GM10248 (cell line): ENCODE results near the gene DUSP21.
"Not testable (repeated sequence)": the region's sequence is repeated elsewhere in the genome, so short reads cannot be mapped to it uniquely, and the experiment has no call there.

Experiments used
- CTCF ChIA-PET: fragments of 300-600 bp; sonication (Branson Sonifier 250); formaldehyde crosslinking; extraction: SDS; loops from one replicate; lab custom pipeline; 2021; ENCODE audit warnings: antibody characterized with exemption; lab: Yijun Ruan, JAX
- POLR2A ChIA-PET: fragments of 350-650 bp; sonication (Branson Sonifier 250); formaldehyde crosslinking; extraction: SDS; loops from one replicate; lab custom pipeline; 2020; ENCODE audit warnings: antibody characterized with exemption; lab: Yijun Ruan, JAX
- DNase-seq: peaks from one replicate; pipeline ENCODE4 v3.0.0; 2012; ENCODE audit errors: extremely low spot score
- TF ChIP-seq, protein P1 (sequence below): IDR thresholded peaks from 2 replicates; pipeline ENCODE4 v1.5.1; 2012; ENCODE audit warnings: mild to moderate bottlenecking, low read depth; ENCODE audit errors: extremely low read depth, missing control alignments, control extremely low read depth

The DUSP21 gene

DNA sequence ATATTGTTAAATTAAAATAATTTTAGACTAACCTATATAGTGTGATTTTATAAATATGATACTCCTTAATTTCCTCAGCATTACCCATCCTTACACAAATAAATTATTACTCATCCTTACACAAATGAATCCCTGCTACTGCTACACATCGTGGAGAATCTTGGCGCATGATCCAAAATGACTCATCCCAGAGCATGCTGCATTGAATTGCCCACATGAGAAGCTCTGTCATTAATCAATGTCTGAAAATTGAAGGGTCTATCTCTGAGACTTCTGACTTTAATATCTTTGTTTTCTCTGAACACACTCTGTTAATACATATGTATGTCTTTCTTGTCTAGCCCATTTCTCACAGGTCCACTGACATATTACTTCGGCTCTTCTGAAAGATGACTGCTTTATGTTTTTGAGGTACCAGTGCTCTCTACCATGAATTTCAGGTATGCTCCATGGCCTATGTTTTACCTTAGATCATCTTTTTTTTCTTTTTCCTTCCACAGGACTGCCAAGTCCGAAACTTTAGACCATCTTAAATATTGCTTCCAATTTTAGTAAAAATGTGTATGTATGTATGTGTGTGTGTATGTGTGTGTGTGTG, 15.7 kb upstream of the DUSP21 start:
- CTCF ChIA-PET: no interaction called here
- DNase-seq: no peak
- TF ChIP-seq, protein P1, sequence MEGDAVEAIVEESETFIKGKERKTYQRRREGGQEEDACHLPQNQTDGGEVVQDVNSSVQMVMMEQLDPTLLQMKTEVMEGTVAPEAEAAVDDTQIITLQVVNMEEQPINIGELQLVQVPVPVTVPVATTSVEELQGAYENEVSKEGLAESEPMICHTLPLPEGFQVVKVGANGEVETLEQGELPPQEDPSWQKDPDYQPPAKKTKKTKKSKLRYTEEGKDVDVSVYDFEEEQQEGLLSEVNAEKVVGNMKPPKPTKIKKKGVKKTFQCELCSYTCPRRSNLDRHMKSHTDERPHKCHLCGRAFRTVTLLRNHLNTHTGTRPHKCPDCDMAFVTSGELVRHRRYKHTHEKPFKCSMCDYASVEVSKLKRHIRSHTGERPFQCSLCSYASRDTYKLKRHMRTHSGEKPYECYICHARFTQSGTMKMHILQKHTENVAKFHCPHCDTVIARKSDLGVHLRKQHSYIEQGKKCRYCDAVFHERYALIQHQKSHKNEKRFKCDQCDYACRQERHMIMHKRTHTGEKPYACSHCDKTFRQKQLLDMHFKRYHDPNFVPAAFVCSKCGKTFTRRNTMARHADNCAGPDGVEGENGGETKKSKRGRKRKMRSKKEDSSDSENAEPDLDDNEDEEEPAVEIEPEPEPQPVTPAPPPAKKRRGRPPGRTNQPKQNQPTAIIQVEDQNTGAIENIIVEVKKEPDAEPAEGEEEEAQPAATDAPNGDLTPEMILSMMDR: no peak
- POLR2A ChIA-PET: no interaction called here

GRCh38 chrX:44829832-44830231, 14.0 kb upstream of the DUSP21 start:
- no peak for DNase-seq
- TF ChIP-seq, protein P1: no peak
- ChIA-PET CTCF (no interaction called here), POLR2A (no interaction called here)

- ChIA-PET POLR2A (no interaction called here), CTCF (no interaction called here)
- no peak for DNase-seq
- TF ChIP-seq, protein P1: no peak
These were observed 1.1 kb upstream of the DUSP21 start for GRCh38 chrX:44842550-44843317.

GRCh38 chrX:44843318-44843702, 511 bp upstream of the DUSP21 start:
- DNase-seq: no peak
- TF ChIP-seq, protein P1: no peak
- CTCF ChIA-PET: no interaction called here
- POLR2A ChIA-PET: no interaction called here

- DNase-seq: no peak
- CTCF ChIA-PET: no interaction called here
- TF ChIP-seq, protein P1: no peak
- POLR2A ChIA-PET: interaction anchor here (0.5 kb wide), 1 partner anchor 28 kb away, joined by 7 read pairs; the partner anchor contains the start of gene KDM6A
These were observed 383 bp downstream of the DUSP21 start for GRCh38 chrX:44844204-44844603.

DNA sequence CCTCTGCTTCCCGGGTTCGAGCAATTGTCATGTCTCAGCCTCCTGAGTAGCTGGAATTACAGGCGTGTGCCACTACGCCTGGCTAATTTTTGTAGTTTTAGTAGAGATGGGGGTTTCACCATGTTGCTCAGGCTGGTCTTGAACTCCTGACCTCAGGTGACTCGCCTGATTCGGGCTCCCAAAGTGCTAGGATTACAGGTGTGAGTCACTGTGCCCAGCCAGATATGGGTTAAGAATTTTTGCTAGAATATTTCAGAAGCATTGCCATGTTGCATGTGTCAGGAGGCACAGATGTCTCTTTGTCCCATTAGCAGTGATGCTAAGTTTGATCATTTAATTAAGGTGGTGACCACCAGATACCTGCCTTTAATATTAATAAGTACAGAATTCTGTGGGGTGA, 7.1 kb downstream of the DUSP21 start:
- CTCF ChIA-PET, DNase-seq: not testable (repeated sequence)

DNA sequence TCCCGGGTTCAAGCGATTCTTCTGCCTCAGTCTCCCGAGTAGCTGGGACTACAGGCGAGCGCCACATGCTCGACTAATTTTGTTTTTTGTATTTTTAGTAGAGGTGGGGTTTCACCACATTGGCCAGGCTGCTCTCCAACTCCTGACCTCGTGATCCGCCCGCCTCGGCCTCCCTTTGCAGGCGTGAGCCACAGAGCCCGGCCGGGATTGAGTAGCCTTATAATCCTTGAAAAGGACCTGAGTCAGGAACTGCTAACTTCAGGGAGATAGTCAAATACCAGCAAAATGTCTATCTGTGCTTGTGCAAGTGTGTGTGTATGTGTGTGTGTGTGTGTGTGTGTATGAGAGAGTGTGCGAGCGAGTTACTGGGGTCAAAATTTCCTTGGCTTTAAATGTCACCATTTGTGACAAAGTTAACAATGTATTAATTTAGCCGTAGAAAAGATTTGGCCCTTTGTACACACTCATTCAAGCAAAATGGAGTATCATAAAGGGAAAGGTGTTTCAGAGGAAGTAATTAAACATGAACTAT, 27.4 kb downstream of the DUSP21 start:
- TF ChIP-seq, protein P1: no peak
- ChIA-PET CTCF (no interaction called here), POLR2A (no interaction called here)
- no peak for DNase-seq

More for the DNA sequence above, 7.1 kb downstream of the DUSP21 start:
- POLR2A ChIA-PET: not testable (repeated sequence)
